Measurements from ENCODE around the gene HIBADH. TPM values are rescaled to one million over a fixed set of nuclear protein-coding genes. Genes with fewer than 3 reads are reported as not detected.

Gene HIBADH
- polyA plus RNA-seq, 1 donor (not counting 4 experiments of a cell fraction or from before 2014, with no cell fraction given), result 42.6 TPM

DNA sequence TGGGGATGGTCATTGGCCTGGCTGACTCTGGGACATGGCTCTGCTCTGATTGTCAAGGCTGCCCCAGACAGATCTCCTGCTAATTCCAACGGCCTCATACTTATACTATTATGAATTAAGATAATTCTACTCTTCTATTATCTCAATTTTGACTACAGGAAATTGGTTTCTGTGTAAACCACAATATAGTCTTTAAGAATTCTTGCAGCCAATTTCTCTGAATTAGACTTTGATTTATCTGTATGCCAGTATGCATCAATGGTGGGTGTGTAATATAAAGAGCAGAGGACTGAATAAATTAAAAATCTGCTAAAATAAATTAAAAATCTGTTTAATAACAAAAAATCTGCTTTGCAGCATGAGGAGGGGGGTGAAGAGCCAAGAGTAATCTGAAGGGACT lies 27.0 kb downstream of the HIBADH start:
- no peaks in the 10 kb centered on the region for H3K9me1 ChIP-seq (ENCODE audit: control insufficient read depth, extremely low read depth, insufficient read depth, low read length)
- no peaks in the 10 kb centered on the region for H3K27me3 ChIP-seq (ENCODE audit: control insufficient read depth, extremely low read depth, insufficient read depth, low read length)
- no peak overlapping the region for H3K27ac ChIP-seq (ENCODE audit: control insufficient read depth, insufficient read depth, low read length)
- DNase-seq (ENCODE audit: low read depth, low spot score) (no peak), FAIRE-seq (no peak)
- H2AFZ ChIP-seq (ENCODE audit: control insufficient read depth, low read length), result no peak overlapping the region
- no peak overlapping the region for H3K4me3 ChIP-seq (ENCODE audit: control insufficient read depth in 2 of 3, extremely low read depth in 1 of 3, insufficient read depth in 2 of 3, low read depth in 1 of 3, low read length in 3 of 3)
- H3K9me3 ChIP-seq (ENCODE audit: control insufficient read depth, low read depth, low read length), result no peaks in the 10 kb centered on the region
- dilution Hi-C loops (cut with MboI; ENCODE audit: extremely low pct_ligation_motif_present, low sequenced_read_pairs), result no loop called here
- H3K36me3 ChIP-seq (ENCODE audit: control insufficient read depth in 2 of 2, extremely low read depth in 1 of 2, insufficient read depth in 2 of 2, low read length in 2 of 2), result peaks cover 0 to 3% of the 10 kb centered on the region in 2 experiments
- no peak overlapping the region for H3K4me2 ChIP-seq (ENCODE audit: control insufficient read depth, extremely low read depth, insufficient read depth, low read depth, low read length)
- H3K4me1 ChIP-seq (ENCODE audit: control insufficient read depth, extremely low read depth, insufficient read depth, low read length), result no peaks in the 10 kb centered on the region
- no peaks in the 10 kb centered on the region for H4K20me1 ChIP-seq (ENCODE audit: control insufficient read depth, extremely low read depth, insufficient read depth, low read length)
- H3K9ac ChIP-seq (ENCODE audit: control insufficient read depth, extremely low read depth, insufficient read depth, low read length), result no peak overlapping the region
- no peaks in the 10 kb centered on the region for H3K79me2 ChIP-seq (ENCODE audit: control insufficient read depth, insufficient read depth, low read length)
- no peak for TF ChIP-seq EZH2 (IDR thresholded peaks at IDR 0.05; ENCODE audit: low read length)
- TF ChIP-seq, protein P1, sequence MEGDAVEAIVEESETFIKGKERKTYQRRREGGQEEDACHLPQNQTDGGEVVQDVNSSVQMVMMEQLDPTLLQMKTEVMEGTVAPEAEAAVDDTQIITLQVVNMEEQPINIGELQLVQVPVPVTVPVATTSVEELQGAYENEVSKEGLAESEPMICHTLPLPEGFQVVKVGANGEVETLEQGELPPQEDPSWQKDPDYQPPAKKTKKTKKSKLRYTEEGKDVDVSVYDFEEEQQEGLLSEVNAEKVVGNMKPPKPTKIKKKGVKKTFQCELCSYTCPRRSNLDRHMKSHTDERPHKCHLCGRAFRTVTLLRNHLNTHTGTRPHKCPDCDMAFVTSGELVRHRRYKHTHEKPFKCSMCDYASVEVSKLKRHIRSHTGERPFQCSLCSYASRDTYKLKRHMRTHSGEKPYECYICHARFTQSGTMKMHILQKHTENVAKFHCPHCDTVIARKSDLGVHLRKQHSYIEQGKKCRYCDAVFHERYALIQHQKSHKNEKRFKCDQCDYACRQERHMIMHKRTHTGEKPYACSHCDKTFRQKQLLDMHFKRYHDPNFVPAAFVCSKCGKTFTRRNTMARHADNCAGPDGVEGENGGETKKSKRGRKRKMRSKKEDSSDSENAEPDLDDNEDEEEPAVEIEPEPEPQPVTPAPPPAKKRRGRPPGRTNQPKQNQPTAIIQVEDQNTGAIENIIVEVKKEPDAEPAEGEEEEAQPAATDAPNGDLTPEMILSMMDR (optimal IDR thresholded peaks at IDR 0.05 in 1 of 3, IDR thresholded peaks at IDR 0.05 in 1 of 3, conservative IDR thresholded peaks at IDR 0.05 in 1 of 3; ENCODE audit: extremely low read depth in 1 of 3, insufficient read depth in 2 of 3, low read length in 3 of 3), result no peak

DNA sequence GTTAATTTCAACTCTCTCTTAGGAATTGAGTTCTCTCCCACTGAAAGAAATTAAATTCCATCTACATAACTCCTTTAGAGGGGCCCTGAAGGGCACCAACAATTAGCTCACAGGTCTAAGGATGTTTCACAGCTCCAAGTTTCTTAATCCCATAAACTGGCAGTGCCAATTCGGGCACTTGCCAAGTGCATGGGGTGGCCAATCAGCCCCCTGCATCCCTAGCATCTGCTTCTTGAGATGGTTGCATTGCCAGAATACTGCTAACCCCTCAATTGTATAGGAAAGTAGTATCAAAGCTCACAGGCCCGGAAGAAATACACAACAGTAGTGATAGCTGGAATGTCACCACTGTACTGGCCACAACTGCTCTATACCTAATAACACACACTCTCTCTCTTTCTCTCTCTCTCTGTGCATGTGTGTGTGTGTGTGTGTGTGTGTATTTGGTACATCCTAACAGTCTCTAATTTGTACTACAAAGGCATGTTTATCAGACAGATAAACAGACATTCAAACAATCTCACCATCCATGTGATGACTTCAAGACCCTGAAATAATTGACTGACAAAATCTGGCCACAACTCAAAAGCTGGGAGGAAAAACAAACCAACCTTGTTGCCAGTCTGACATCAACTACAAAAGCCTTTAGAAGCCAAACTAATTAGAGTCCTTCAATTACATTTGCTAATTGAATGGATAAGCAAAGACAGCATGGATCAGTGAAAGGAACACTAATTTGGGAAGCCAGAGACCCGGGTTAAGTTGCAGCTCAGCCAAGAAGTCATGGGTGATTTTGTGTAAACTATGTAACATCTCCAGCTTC lies 27.8 kb downstream of the HIBADH start:
- H3K27me3 ChIP-seq (ENCODE audit: control insufficient read depth, extremely low read depth, insufficient read depth, low read length), result no peaks in the 10 kb centered on the region
- no peak for FAIRE-seq
- H3K36me3 ChIP-seq (ENCODE audit: control insufficient read depth in 2 of 2, extremely low read depth in 1 of 2, insufficient read depth in 2 of 2, low read length in 2 of 2), result peaks cover 0 to 3% of the 10 kb centered on the region in 2 experiments
- no peak for DNase-seq (ENCODE audit: low read depth, low spot score)
- H3K9me1 ChIP-seq (ENCODE audit: control insufficient read depth, extremely low read depth, insufficient read depth, low read length), result no peaks in the 10 kb centered on the region
- H3K27ac ChIP-seq (ENCODE audit: control insufficient read depth, insufficient read depth, low read length), result no peak overlapping the region
- no peak overlapping the region for H3K9ac ChIP-seq (ENCODE audit: control insufficient read depth, extremely low read depth, insufficient read depth, low read length)
- no peaks in the 10 kb centered on the region for H3K4me1 ChIP-seq (ENCODE audit: control insufficient read depth, extremely low read depth, insufficient read depth, low read length)
- no peak overlapping the region for H3K4me2 ChIP-seq (ENCODE audit: control insufficient read depth, extremely low read depth, insufficient read depth, low read depth, low read length)
- H4K20me1 ChIP-seq (ENCODE audit: control insufficient read depth, extremely low read depth, insufficient read depth, low read length), result no peaks in the 10 kb centered on the region
- TF ChIP-seq EZH2 (IDR thresholded peaks at IDR 0.05; ENCODE audit: low read length), result no peak
- TF ChIP-seq, protein P1 (optimal IDR thresholded peaks at IDR 0.05 in 1 of 3, IDR thresholded peaks at IDR 0.05 in 1 of 3, conservative IDR thresholded peaks at IDR 0.05 in 1 of 3; ENCODE audit: extremely low read depth in 1 of 3, insufficient read depth in 2 of 3, low read length in 3 of 3), result no peak
- no peaks in the 10 kb centered on the region for H3K9me3 ChIP-seq (ENCODE audit: control insufficient read depth, low read depth, low read length)
- H2AFZ ChIP-seq (ENCODE audit: control insufficient read depth, low read length), result no peak overlapping the region
- no peaks in the 10 kb centered on the region for H3K79me2 ChIP-seq (ENCODE audit: control insufficient read depth, insufficient read depth, low read length)
- dilution Hi-C loops (cut with MboI; ENCODE audit: extremely low pct_ligation_motif_present, low sequenced_read_pairs), result no loop called here
- H3K4me3 ChIP-seq (ENCODE audit: control insufficient read depth in 2 of 3, extremely low read depth in 1 of 3, insufficient read depth in 2 of 3, low read depth in 1 of 3, low read length in 3 of 3), result no peak overlapping the region
